ENCODE measurements around the gene ACACB.

Gene ACACB

GRCh38 chr12:109178532-109178931 lies 62.1 kb downstream of the ACACB start:
- DNase-seq: no peak

- no peak for DNase-seq
These were observed 63.5 kb downstream of the ACACB start for GRCh38 chr12:109179927-109180326.

GRCh38 chr12:109182041-109182839 lies 65.9 kb downstream of the ACACB start:
- DNase-seq: no peak

GRCh38 chr12:109185441-109185840 lies 69.1 kb downstream of the ACACB start:
- DNase-seq: no peak

DNA sequence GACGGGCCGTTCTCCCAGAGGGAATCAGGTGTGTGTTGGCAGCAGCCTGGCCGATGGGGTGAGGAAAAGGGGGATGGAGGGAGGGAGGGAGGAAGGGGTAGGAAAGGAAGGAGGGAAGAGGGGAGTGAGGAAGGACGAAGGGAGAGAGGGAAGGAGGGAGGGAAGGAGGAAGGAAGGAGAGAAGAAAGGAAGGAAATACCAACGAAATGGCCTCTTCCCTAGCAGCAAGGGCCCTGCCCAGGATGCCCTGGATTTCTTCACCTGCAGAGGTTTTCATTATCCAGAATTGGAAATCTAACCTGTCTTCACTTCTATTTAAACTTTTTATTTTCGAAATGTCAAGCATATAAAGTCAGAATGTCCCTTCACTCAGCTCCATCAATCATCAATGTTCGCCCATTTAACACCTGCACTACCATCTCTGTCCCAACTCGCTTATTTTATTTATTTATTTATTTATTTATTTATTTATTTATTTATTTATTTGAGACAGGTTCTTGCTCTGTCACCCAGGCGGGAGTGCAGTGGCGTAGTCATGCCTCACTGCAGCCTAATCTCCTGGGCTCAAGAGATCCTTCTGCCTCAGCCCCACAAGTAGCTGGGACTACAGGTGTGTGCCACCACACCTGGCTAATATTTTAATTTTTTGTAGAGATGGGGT lies 70.7 kb downstream of the ACACB start:
- DNase-seq: no peak

DNA sequence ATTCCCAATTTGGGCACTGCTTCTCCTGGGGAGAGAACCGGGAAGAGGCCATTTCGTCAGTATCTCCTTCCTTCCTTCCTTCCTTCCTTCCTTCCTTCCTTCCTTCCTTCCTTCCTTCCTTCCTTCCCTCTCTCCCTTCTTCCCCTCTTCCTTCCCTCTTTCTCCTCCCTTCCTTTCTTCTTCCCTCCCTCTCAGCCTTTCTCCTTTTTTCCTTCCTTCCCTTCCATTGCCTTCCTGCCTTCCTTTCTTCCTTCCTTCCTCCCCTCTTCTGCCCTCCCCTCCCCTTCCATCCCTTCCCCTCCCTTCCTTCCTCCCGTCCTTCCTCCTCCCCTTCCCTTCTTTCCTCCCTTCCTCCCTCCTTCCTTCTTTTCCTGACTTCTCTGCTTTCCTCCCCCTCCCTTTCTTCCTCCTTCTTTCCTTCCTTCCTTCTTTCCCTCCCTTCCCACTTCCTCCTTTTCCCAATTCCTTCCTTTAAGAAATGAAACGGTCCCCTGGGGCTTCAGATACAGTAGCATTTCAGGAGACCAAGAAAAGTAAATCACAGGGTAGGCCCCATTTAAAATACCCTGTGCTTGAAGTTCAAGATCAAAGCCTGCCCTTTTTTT lies 71.8 kb downstream of the ACACB start:
- no peak for DNase-seq

- no peak for DNase-seq
These were observed 72.9 kb downstream of the ACACB start for GRCh38 chr12:109189291-109189690.

DNA sequence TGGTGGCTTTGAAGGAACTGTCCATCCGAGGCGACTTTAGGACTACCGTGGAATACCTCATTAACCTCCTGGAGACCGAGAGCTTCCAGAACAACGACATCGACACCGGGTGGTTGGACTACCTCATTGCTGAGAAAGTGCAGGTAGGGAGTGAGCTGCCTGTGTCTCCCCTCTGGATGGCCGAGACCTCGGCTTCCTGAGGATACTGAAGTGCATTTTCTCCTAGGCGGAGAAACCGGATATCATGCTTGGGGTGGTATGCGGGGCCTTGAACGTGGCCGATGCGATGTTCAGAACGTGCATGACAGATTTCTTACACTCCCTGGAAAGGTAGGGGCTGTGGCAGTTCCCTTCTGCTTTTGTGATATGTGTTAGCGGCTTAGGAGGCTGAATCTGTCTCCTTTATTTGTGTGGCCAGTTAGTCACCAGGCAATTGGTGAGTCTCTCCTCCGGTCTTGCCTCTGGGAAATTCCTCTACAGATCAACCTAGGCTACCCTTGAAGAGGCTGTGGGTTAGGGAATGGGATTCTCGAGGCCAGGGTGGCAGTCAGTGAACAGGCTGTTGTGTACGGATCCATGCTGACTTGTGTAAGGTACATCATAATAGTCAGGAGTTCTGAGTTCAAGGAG lies 75.3 kb downstream of the ACACB start:
- DNase-seq: no peak

- DNase-seq: no peak
These were observed 76.0 kb downstream of the ACACB start for GRCh38 chr12:109192358-109192757.

DNA sequence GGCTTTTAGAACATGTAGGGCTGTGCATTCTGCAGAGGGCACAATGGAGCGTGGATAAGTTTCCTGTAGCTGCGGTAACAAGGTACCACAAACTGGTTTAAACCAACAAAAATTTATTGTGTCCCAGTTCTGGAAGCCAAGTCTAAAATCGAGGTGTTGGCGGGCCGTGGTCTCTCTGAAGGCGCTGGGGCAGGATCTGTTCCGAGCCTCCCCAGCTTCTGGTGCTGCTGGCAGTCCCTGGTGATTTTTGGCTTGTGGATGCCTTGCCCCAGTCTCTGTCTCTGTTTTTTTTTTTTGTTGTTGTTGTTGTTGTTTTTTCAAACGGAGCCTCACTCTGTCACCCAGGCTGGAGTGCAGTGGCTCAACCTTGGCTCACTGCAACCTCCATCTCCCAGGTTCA lies 77.5 kb downstream of the ACACB start:
- no peak for DNase-seq

GRCh38 chr12:109196332-109196731 lies 79.9 kb downstream of the ACACB start:
- no peak for DNase-seq

DNA sequence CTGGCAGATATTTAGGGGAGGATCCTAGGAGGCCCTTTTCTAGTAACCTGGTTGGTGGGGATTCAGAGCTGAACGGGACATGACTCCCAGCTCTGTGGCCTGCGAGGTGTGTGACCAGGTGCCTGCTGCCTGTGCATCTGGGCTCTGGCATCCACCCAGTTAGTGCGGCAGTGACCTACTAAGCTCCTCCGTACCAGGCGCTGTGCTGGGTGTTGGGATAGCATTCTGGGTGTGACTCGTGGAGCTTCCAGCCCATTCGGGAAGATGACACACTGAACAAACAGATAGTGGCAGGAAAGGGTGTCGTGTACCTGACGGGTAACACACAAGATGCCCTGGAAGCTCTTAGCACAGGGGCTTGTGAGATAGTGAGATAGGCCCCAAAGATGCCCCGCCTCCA lies 80.9 kb downstream of the ACACB start:
- DNase-seq: no peak

DNA sequence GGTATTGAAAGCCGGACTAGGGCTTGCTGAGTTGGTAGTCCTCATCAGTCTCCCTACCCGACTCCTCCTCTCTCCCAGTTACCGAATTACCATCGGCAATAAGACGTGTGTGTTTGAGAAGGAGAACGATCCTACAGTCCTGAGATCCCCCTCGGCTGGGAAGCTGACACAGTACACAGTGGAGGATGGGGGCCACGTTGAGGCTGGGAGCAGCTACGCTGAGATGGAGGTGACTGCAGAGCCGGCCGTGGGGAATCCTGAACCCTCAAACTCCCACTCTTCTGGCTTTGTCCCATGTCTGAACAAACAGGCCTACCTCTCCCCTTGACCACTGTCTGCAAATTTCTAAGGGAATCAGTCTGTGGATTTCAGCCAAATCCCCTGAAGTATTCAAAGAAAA lies 82.9 kb downstream of the ACACB start:
- no peak for DNase-seq

- no peak for DNase-seq
These were observed 84.6 kb downstream of the ACACB start for GRCh38 chr12:109200825-109201495.

GRCh38 chr12:109201496-109201885 lies 85.1 kb downstream of the ACACB start:
- DNase-seq: no peak

- DNase-seq: no peak
These were observed 86.4 kb downstream of the ACACB start for GRCh38 chr12:109202770-109203169.

GRCh38 chr12:109203480-109203879 lies 87.1 kb downstream of the ACACB start:
- DNase-seq: no peak

GRCh38 chr12:109209082-109209481 lies 92.7 kb downstream of the ACACB start:
- no peak for DNase-seq

DNA sequence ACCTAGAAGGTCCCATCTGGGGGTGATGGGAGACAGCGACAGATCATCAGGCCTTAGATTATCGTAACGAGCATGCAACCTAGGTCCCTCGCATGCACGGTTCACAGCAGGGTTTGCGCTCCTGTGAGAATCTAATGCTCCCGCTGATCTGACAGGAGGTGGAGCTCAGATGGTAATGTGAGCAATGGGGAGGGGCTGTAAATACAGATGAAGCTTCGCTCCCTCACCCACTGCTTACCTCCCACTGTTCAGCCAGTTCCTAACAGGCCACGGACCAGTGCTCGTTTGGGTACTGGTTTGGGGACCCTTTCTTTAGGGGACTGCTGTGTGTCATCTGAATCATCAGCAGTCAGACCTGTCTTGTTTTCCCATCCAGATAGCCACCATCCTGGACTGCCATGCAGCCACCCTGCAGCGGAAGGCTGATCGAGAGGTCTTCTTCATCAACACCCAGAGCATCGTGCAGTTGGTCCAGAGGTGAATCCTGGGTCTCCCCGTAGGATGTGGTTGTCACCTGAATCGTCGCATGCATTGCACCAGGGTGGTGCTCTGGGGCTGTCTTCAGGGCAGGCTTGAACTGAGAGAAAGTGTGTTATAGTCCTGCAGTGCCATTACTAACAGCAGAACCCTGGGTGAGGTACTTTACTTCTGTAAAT lies 96.2 kb downstream of the ACACB start:
- no peak for DNase-seq

DNA sequence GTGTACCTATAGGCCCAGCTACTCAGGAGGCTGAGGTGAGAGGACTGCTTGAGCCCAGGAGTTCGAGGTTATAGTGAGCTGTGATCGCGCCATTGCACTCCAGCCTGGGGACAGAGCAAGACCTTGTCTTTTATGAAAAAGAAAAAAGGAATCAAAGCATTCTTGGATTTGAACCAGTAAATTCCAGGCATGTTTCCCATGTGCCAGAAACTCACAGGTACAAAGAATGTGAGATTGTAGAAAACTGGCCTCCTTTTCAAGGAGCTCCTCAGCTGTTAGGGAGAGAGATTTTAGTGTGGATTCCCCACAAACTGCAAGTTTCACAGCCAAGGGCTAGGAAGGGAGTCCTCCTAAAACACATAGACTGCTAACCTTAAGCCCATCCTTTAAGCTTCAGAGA lies 97.7 kb downstream of the ACACB start:
- DNase-seq: no peak

DNA sequence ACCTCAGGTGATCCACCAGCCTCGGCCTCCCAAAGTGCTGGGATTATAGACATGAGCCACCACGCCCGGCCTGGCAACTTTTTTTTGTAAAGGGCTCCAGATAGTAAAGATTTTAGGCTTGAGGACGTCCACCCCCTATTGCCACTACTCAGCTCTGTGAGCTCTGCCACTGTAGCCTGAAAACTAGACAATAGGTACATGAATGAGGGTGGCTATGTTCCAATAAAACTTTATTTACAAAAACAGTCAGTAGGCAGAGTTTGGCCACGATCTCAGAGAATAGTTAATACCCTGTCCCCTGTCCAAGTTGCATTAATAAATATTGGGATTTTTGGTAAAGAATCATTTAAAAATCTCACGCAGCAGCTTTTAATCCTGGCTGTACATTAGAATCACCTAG lies 102.6 kb downstream of the ACACB start:
- no peak for DNase-seq

GRCh38 chr12:109219938-109220337 lies 103.6 kb downstream of the ACACB start:
- no peak for DNase-seq
